HepG2 (cell line): ENCODE measurements around the gene CAMK1. TPM values are rescaled to one million over a fixed set of nuclear protein-coding genes. Genes with fewer than 3 reads are reported as not detected.

ENCODE experiments used
- ATAC-seq: fragments of 200-7000 bp; cut with Tn5 transposase; 3 replicates; pipeline ENCODE4 v1.9.1; 2020; ENCODE audit warnings: mild to moderate bottlenecking, moderate library complexity
- BruUV-seq: library from RNA; stranded (reverse); fragments of 400-500 nt; replicated peaks from 2 replicates; lab custom pipeline; 2021; lab: Mats Ljungman, UMichigan
- CTCF ChIA-PET: fragments of 300-600 bp; formaldehyde crosslinking; extraction: SDS; loops from one replicate; lab custom pipeline; 2021; ENCODE audit warnings: low total read pairs, inconsistent platforms, low intra/inter-chr PET ratio; lab: Yijun Ruan, JAX
- POLR2A ChIA-PET: fragments of 350-600 bp; sonication (Branson Sonifier 250); formaldehyde crosslinking; loops from one replicate; lab custom pipeline; 2020; ENCODE audit warnings: antibody characterized with exemption, inconsistent platforms; lab: Yijun Ruan, JAX
- DNase-seq: peaks from one replicate; pipeline ENCODE4 v3.0.0-alpha.2; 2015; ENCODE audit warnings: low spot score
- FAIRE-seq: peaks from 3 replicates; lab custom pipeline; 2011; peaks lifted over from hg19 to GRCh38; lab: Jason Lieb, UNC
- H2AFZ ChIP-seq: one replicate; pipeline ENCODE4 v1.6.1; 2011; ENCODE audit warnings: low read length, inconsistent platforms
- H3K27ac ChIP-seq: fragments of 300-600 bp; 3 replicates; pipeline ENCODE4 v1.8.0; 2011; ENCODE audit warnings: mixed run types, mild to moderate bottlenecking, mixed read lengths, low read length, inconsistent platforms; ENCODE audit not compliant: insufficient read depth; ENCODE audit errors: extremely low read length
- H3K27me3 ChIP-seq, 2 experiments: fragments of 200-600 bp in 1 of 2; 2 replicates in 1 of 2; 3 replicates in 1 of 2; pipeline versions ENCODE4 v1.6.0 to v1.8.0; 2011; ENCODE audit warnings: low read length in 2 of 2, mild to moderate bottlenecking in 2 of 2, moderate library complexity in 2 of 2, inconsistent platforms in 1 of 2; ENCODE audit not compliant: insufficient read depth in 2 of 2, control insufficient read depth in 1 of 2
- H3K36me3 ChIP-seq, 2 experiments: fragments of 200-600 bp in 1 of 2; replicated peaks in 1 of 2; 2 replicates in 1 of 2; 3 replicates in 1 of 2; pipeline versions ENCODE4 v1.5.1 to v1.8.0; 2011; ENCODE audit warnings: low read length in 2 of 2, inconsistent platforms in 1 of 2; ENCODE audit not compliant: insufficient read depth in 2 of 2, control insufficient read depth in 1 of 2
- H3K4me1 ChIP-seq: 2 replicates; pipeline ENCODE4 v1.5.1; 2012; ENCODE audit warnings: low read length, inconsistent platforms; ENCODE audit not compliant: insufficient read depth
- H3K4me2 ChIP-seq: 2 replicates; pipeline ENCODE4 v1.6.0; 2011; ENCODE audit warnings: low read depth, low read length, inconsistent platforms
- H3K4me3 ChIP-seq, 3 experiments: fragments of 200-600 bp in 1 of 3; sonication (generic), shearing (Covaris generic) in 1 of 3; replicated peaks in 1 of 3; 2 replicates each; pipeline ENCODE4 v1.5.1; 2011 to 2016; ENCODE audit warnings: low read length in 3 of 3, inconsistent platforms in 2 of 3, low read depth in 2 of 3, mild to moderate bottlenecking in 2 of 3, control low read depth in 1 of 3, mixed read lengths in 1 of 3; ENCODE audit not compliant: insufficient read depth in 1 of 3
- H3K79me2 ChIP-seq: one replicate; pipeline ENCODE4 v1.6.1; 2011; ENCODE audit warnings: low read length, inconsistent platforms; ENCODE audit not compliant: insufficient read depth
- H3K9ac ChIP-seq: 2 replicates; pipeline ENCODE4 v1.6.0; 2011; ENCODE audit warnings: mild to moderate bottlenecking, low read depth, low read length, inconsistent platforms; ENCODE audit not compliant: insufficient read depth
- H3K9me3 ChIP-seq: 2 replicates; pipeline ENCODE4 v1.5.1; 2012; ENCODE audit warnings: mild to moderate bottlenecking, low read length
- H4K20me1 ChIP-seq: 2 replicates; pipeline ENCODE4 v1.6.0; 2011; ENCODE audit warnings: inconsistent platforms, mild to moderate bottlenecking, low read length, moderate library complexity; ENCODE audit not compliant: insufficient read depth
- ATF1 ChIP-seq: IDR thresholded peaks from 2 replicates; pipeline ENCODE4 v1.6.1; 2016; ENCODE audit warnings: mild to moderate bottlenecking, control low read depth
- CAMTA2 ChIP-seq: sonication (generic); formaldehyde crosslinking; IDR thresholded peaks from 2 replicates; pipeline ENCODE4 v1.4.0; 2020; ENCODE audit warnings: mild to moderate bottlenecking, missing genetic modification reagents, borderline replicate concordance
- FIP1L1 ChIP-seq: fragments of 200-400 bp; formaldehyde crosslinking; IDR thresholded peaks from 2 replicates; pipeline ENCODE4 v1.6.1; 2018; ENCODE audit warnings: low read depth, mild to moderate bottlenecking, low read length, moderate library complexity, borderline replicate concordance; ENCODE audit not compliant: insufficient read depth
- HCFC1 ChIP-seq: fragments of 150-350 bp; IDR thresholded peaks from 2 replicates; pipeline ENCODE4 v1.6.1; 2014; ENCODE audit warnings: low read depth, low read length
- HMGA1 ChIP-seq: sonication (generic); formaldehyde crosslinking; conservative IDR thresholded peaks from 2 replicates; pipeline ENCODE4 v1.4.0; 2020; ENCODE audit warnings: missing genetic modification reagents
- MEIS2 ChIP-seq: sonication (generic); formaldehyde crosslinking; IDR thresholded peaks from 2 replicates; pipeline ENCODE4 v1.9.0; 2021; ENCODE audit warnings: mild to moderate bottlenecking, missing genetic modification reagents
- MIER3 ChIP-seq: IDR thresholded peaks from 2 replicates; pipeline ENCODE4 v1.6.1; 2016; ENCODE audit warnings: missing compliant biosample characterization, borderline replicate concordance
- NFE2L2 ChIP-seq: fragments of 150-350 bp; IDR thresholded peaks from 2 replicates; pipeline ENCODE4 v1.6.1; 2014; ENCODE audit warnings: low read length
- POLR2A ChIP-seq, 2 experiments: IDR thresholded peaks; 2 replicates each; pipeline ENCODE4 v1.6.1; 2011; ENCODE audit warnings: low read depth in 2 of 2, low read length in 2 of 2, mild to moderate bottlenecking in 1 of 2, moderate library complexity in 1 of 2; ENCODE audit not compliant: insufficient read depth in 1 of 2
- POLR2G ChIP-seq: fragments of 200-400 bp; formaldehyde crosslinking; IDR thresholded peaks from 2 replicates; pipeline ENCODE4 v1.6.1; 2018; ENCODE audit warnings: mild to moderate bottlenecking, low read depth, low read length, moderate library complexity
- RBFOX2 ChIP-seq: fragments of 200-400 bp; formaldehyde crosslinking; IDR thresholded peaks from 2 replicates; pipeline ENCODE4 v1.6.1; 2017; ENCODE audit warnings: low read depth, mild to moderate bottlenecking, low read length
- SMARCC2 ChIP-seq: fragments of 450-650 bp; IDR thresholded peaks from 2 replicates; pipeline ENCODE4 v1.6.1; 2017; ENCODE audit warnings: antibody characterized with exemption, mild to moderate bottlenecking
- SP140L ChIP-seq: sonication (generic); formaldehyde crosslinking; IDR thresholded peaks from 2 replicates; pipeline ENCODE4 v1.4.0; 2020; ENCODE audit warnings: missing genetic modification reagents, borderline replicate concordance
- ZBTB1 ChIP-seq: sonication (generic); formaldehyde crosslinking; IDR thresholded peaks from 2 replicates; pipeline ENCODE4 v1.4.0; 2020; ENCODE audit warnings: missing genetic modification reagents, borderline replicate concordance
- WGBS: methylation state at CpG from one replicate; pipeline ENCODE4 v1.1.6; 2017; ENCODE audit warnings: low lambda C conversion rate; 5-methylcytosine and 5-hydroxymethylcytosine counted together
- in situ Hi-C: cut with HindIII; loops from 2 replicates; pipeline ENCODE4 v1.10.0; 2017; ENCODE audit warnings: low pct_unique_long_range_greater_than_20kb; ENCODE audit not compliant: extremely low pct_ligation_motif_present
- intact Hi-C: fragments of 100-400 bp; cut with micrococcal nuclease; formaldehyde crosslinking; loops from one replicate; pipeline ENCODE4 v1.10.0; 2022; ENCODE audit not compliant: unreplicated experiment
- polyA plus RNA-seq, 8 experiments: library from polyadenylated mRNA; depleted of rRNA in 3 of 8; stranded (reverse) in 7 of 8; unstranded in 1 of 8; fragments of >200 nt; fragmentation: Illumina TruSeq in 4 of 8; extraction: Trizol in 4 of 8; gene quantifications; 2 replicates each; pipeline versions ENCODE4 v1.2.1 to v1.2.3, GENCODE V29; 2011 to 2016; ENCODE audit warnings: low read depth in 4 of 8, missing spikeins in 1 of 8, mixed read lengths in 1 of 8; ENCODE audit not compliant: insufficient read depth in 1 of 8
- total RNA-seq, 5 experiments: library from RNA; depleted of rRNA; stranded (reverse); fragments of >200 nt; fragmentation: Illumina TruSeq; extraction: Trizol; gene quantifications; 2 replicates each; pipeline ENCODE4 v1.2.3, GENCODE V29; 2016; ENCODE audit warnings: low read depth in 1 of 5
- TF ChIP-seq, protein P1 (sequence below): sonication (generic); formaldehyde crosslinking; IDR thresholded peaks from 2 replicates; pipeline ENCODE4 v1.4.0; 2020; ENCODE audit warnings: missing genetic modification reagents
- TF ChIP-seq, protein P2 (sequence below): sonication (generic); formaldehyde crosslinking; IDR thresholded peaks from 2 replicates; pipeline ENCODE4 v1.4.0; 2020; ENCODE audit warnings: mild to moderate bottlenecking, missing genetic modification reagents

Gene CAMK1
- total and polyA plus RNA-seq, 2 of the 13 experiments (the other 11 are each of a cell fraction or from before 2014, with no cell fraction given): 26.4 to 53.3 TPM

DNA sequence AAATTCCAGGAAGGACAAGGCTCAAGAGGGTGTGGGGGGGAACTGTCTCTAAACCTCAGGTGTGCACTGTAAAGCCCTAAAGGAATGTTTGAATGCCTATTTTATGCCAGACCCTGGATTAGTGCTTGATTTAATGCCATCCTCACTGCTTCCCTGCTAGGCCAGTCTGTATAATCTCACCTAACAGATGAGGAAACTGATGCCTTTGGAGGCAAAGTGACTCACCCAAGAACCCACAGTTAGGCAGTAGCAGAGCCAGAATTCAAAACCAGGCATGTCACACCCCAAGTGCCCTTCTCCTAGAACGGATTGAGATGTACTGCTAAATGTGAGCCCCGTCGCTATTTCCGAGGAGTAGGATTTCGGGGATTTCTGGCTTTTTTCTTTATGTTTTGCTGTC lies 7.8 kb downstream of the CAMK1 start:
- Histone ChIP-seq H3K9me3 (no peaks in the 10 kb centered on the region), H3K27ac (no peak overlapping the region), H3K27me3 (no peaks in the 10 kb centered on the region), H3K36me3 (peaks cover 6 to 60% of the 10 kb centered on the region in 2 experiments), H4K20me1 (no peaks in the 10 kb centered on the region), H3K4me3 (no peak overlapping the region), H3K4me1 (no peaks in the 10 kb centered on the region), H3K4me2 (no peak overlapping the region), H3K79me2 (no peaks in the 10 kb centered on the region), H3K9ac (no peak overlapping the region), H2AFZ (no peak overlapping the region)
- POLR2A ChIA-PET: interaction anchor here (3.5 kb wide), 1 partner anchor 12 kb away, joined by 12 read pairs; the partner anchor contains the start of gene OGG1
- DNase-seq: no peak
- 97% methylated on average over 5 of the region's 5 CpGs for WGBS
- no peak for ATAC-seq
- CTCF ChIA-PET: no interaction called here
- intact Hi-C loops (no loop called here), in situ Hi-C loops (no loop called here)
- TF ChIP-seq ZBTB1 (CRISPR knock-in tag) (no peak), SP140L (no peak), NFE2L2 (no peak), MEIS2 (CRISPR knock-in tag) (no peak), POLR2G (0 out of 2 replicates have a peak, but pooled peaks have one; percentile 40), MIER3 (CRISPR knock-in tag) (no peak), POLR2A (IDR thresholded peaks at IDR 0.05; ENCODE audit: insufficient read depth in 1 of 2, low read depth in 2 of 2, low read length in 2 of 2) (peak in 1 of 2 experiments; percentile 32; a peak in 1 of 4 replicates)
- TF ChIP-seq, protein P1, sequence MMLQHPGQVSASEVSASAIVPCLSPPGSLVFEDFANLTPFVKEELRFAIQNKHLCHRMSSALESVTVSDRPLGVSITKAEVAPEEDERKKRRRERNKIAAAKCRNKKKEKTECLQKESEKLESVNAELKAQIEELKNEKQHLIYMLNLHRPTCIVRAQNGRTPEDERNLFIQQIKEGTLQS (CRISPR knock-in tag): no peak
- FAIRE-seq: no peak
- TSS peak; percentile 14 for BruUV-seq

DNA sequence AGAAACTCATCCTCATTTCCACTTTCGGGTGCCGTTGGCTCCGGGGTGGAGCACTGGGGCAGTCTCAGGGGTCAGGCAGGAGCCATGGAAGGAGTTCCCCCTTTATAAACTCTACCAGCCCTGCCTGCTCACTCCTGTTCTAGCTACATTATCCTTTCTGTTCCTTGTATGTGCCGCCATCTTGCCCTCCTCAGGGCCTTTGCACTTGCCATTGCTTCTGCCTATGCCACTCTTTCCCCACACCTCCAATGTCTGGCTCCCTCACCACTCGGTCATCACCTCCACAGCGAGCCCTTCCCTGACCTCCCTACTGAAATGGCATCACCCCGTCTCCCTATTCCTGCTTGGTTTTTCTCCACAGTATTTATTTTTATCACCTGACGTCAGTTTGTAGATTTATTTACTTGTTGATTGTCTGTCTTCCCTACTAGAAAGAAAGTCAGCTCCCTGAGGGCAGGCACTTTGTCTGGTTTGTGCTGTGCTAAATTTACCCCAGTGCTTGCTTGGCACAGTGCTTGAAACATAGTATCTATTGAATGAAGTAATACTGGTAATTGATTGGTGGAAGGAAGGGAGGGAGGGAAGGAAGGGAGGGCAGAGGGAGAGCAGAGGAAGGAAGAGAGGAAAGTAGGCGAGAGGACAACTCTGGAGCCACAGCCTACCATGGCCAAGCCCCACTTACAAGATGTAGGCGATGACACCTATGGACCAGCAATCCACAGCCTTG lies 8.8 kb downstream of the CAMK1 start:
- ATAC-seq (no peak), FAIRE-seq (no peak), DNase-seq (no peak)
- H3K9ac ChIP-seq: no peak overlapping the region
- no peak overlapping the region for H3K4me3 ChIP-seq
- H3K4me2 ChIP-seq: no peak overlapping the region
- H3K36me3 ChIP-seq: peaks cover 6 to 68% of the 10 kb centered on the region in 2 experiments
- intact Hi-C loops: no loop called here
- WGBS: 95% methylated on average over 10 of the region's 10 CpGs
- no peaks in the 10 kb centered on the region for H3K27me3 ChIP-seq
- no peaks in the 10 kb centered on the region for H4K20me1 ChIP-seq
- TSS peak; percentile 27 for BruUV-seq
- no peaks in the 10 kb centered on the region for H3K79me2 ChIP-seq
- H3K27ac ChIP-seq: no peak overlapping the region
- ChIA-PET POLR2A (interaction anchor here (3.5 kb wide), 1 partner anchor 11 kb away, joined by 12 read pairs; the partner anchor contains the start of gene OGG1), CTCF (no interaction called here)
- H3K9me3 ChIP-seq: no peaks in the 10 kb centered on the region
- TF ChIP-seq HCFC1 (no peak), CAMTA2 (CRISPR knock-in tag) (no peak), SMARCC2 (no peak), HMGA1 (CRISPR knock-in tag) (no peak), ATF1 (no peak), FIP1L1 (no peak), RBFOX2 (0 out of 2 replicates have a peak, but pooled peaks have one; percentile 16)
- TF ChIP-seq, protein P2, sequence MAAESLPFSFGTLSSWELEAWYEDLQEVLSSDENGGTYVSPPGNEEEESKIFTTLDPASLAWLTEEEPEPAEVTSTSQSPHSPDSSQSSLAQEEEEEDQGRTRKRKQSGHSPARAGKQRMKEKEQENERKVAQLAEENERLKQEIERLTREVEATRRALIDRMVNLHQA (CRISPR knock-in tag): no peak
- no peaks in the 10 kb centered on the region for H3K4me1 ChIP-seq
- in situ Hi-C loops: no loop called here
- no peak overlapping the region for H2AFZ ChIP-seq
